Activated naive CD8-positive, alpha-beta T cell (primary cell): Measurements from ENCODE around the gene TRIM26.
"Not testable (repeated sequence)": the region's sequence is repeated elsewhere in the genome, so short reads cannot be mapped to it uniquely, and the experiment has no call there.

Experiments used
- H3K27ac Mint-ChIP-seq: one replicate; pipeline ENCODE4 v1.8.0; 2021; ENCODE audit warnings: mixed read lengths
- H3K27me3 Mint-ChIP-seq: one replicate; pipeline ENCODE4 v1.8.0; 2021; ENCODE audit warnings: mixed read lengths
- H3K36me3 Mint-ChIP-seq: one replicate; pipeline ENCODE4 v1.8.0; 2021; ENCODE audit warnings: mixed read lengths
- H3K4me1 Mint-ChIP-seq: one replicate; pipeline ENCODE4 v1.8.0; 2021; ENCODE audit warnings: low read depth, mixed read lengths
- H3K4me3 Mint-ChIP-seq: one replicate; pipeline ENCODE4 v1.8.0; 2021; ENCODE audit warnings: mild to moderate bottlenecking, mixed read lengths
- H3K9me3 Mint-ChIP-seq: one replicate; pipeline ENCODE4 v1.8.0; 2021; ENCODE audit warnings: low read depth, mixed read lengths

Gene TRIM26

GRCh38 chr6:30140240-30140639, 73.0 kb downstream of the TRIM26 start:
- not testable (repeated sequence) for H3K27ac Mint-ChIP-seq, H3K4me3 Mint-ChIP-seq, H3K9me3 Mint-ChIP-seq, H3K4me1 Mint-ChIP-seq, H3K36me3 Mint-ChIP-seq
- H3K27me3 Mint-ChIP-seq: peaks cover 30% of the 10 kb centered on the region

- no peak overlapping the region for H3K27ac Mint-ChIP-seq
- H3K9me3 Mint-ChIP-seq: no peaks in the 10 kb centered on the region
- H3K4me1 Mint-ChIP-seq: no peaks in the 10 kb centered on the region
- peaks cover 22% of the 10 kb centered on the region for H3K27me3 Mint-ChIP-seq
- H3K36me3 Mint-ChIP-seq: no peaks in the 10 kb centered on the region
- H3K4me3 Mint-ChIP-seq: no peak overlapping the region
Observed at GRCh38 chr6:30136570-30137286, 76.5 kb downstream of the TRIM26 start.

GRCh38 chr6:30135757-30136156, 77.4 kb downstream of the TRIM26 start, which contains the start of gene TRIM40:
TSS of gene TRIM40 (plus strand) at chr6:30136140. CDS start at chr6:30137037, 897 bp downstream.
- no peak within 1 kb of the TSS for H3K27ac Mint-ChIP-seq
- no peaks in the 10 kb centered on the region for H3K9me3 Mint-ChIP-seq
- no peak within 1 kb of the TSS for H3K4me3 Mint-ChIP-seq
- no peaks in the 10 kb centered on the region for H3K36me3 Mint-ChIP-seq
- H3K4me1 Mint-ChIP-seq: peaks cover 3% of the 10 kb centered on the region
- H3K27me3 Mint-ChIP-seq: peaks cover 21% of the 10 kb centered on the region

DNA sequence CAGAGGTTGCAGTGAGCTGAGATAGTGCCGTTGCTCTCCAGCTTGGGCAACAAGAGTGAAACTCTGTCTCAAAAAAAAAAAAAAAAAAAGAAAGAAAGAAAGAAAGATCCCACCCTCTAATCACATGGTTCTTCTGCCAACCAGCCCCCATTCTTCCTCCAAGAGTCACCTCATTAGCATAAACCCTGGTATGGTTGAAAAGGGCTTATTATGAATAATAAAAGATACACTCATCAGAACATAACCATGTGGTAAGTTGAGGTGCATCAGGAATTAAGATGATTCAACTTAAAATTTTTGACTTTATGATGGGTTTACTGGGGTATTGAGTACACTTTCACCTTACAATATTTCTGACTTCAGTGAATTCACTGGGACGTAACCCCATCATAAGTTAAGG, 78.1 kb downstream of the TRIM26 start:
- no peaks in the 10 kb centered on the region for H3K36me3 Mint-ChIP-seq
- peaks cover 20% of the 10 kb centered on the region for H3K27me3 Mint-ChIP-seq
- no peak overlapping the region for H3K4me3 Mint-ChIP-seq
- peaks cover 7% of the 10 kb centered on the region for H3K4me1 Mint-ChIP-seq
- no peaks in the 10 kb centered on the region for H3K9me3 Mint-ChIP-seq
- no peak overlapping the region for H3K27ac Mint-ChIP-seq
